HS-5 (cell line): ENCODE data around the gene CYP17A1.
"Not testable (repeated sequence)": the region's sequence is repeated elsewhere in the genome, so short reads cannot be mapped to it uniquely, and the experiment has no call there.

Experiments used
- DNase-seq: peaks from one replicate; pipeline ENCODE4 v3.0.0-alpha.2; 2012; ENCODE audit warnings: low read depth

The CYP17A1 gene

GRCh38 chr10:102834143-102834542 lies 3.1 kb downstream of the CYP17A1 start:
- no peak for DNase-seq

- no peak for DNase-seq
Observed at GRCh38 chr10:102832987-102833386, 4.2 kb downstream of the CYP17A1 start.

GRCh38 chr10:102832248-102832647 lies 5.0 kb downstream of the CYP17A1 start:
- no peak for DNase-seq

- DNase-seq: no peak
Observed at GRCh38 chr10:102831322-102832071, 5.7 kb downstream of the CYP17A1 start.

GRCh38 chr10:102827597-102827975 lies 9.6 kb downstream of the CYP17A1 start:
- DNase-seq: no peak

- no peak for DNase-seq
Observed at GRCh38 chr10:102826148-102826796, 10.9 kb downstream of the CYP17A1 start.

- no peak for DNase-seq
Observed at GRCh38 chr10:102824664-102825063, 12.5 kb downstream of the CYP17A1 start.

GRCh38 chr10:102822222-102822621 lies 15.0 kb downstream of the CYP17A1 start:
- DNase-seq: no peak

- not testable (repeated sequence) for DNase-seq
Observed at GRCh38 chr10:102820008-102820407, 17.2 kb downstream of the CYP17A1 start.

- DNase-seq: no peak
Observed at GRCh38 chr10:102819054-102819453, 18.2 kb downstream of the CYP17A1 start.

- DNase-seq: no peak
Observed at GRCh38 chr10:102817175-102817574, 20.0 kb downstream of the CYP17A1 start.

- DNase-seq: peak; percentile 63
Observed at GRCh38 chr10:102815790-102816549, 21.2 kb downstream of the CYP17A1 start.

- DNase-seq: no peak
Observed at GRCh38 chr10:102814873-102815661, 22.1 kb downstream of the CYP17A1 start.

- no peak for DNase-seq
Observed at GRCh38 chr10:102814453-102814871, 22.8 kb downstream of the CYP17A1 start.

GRCh38 chr10:102813734-102814452 lies 23.3 kb downstream of the CYP17A1 start:
- DNase-seq: no peak

GRCh38 chr10:102813017-102813541 lies 24.1 kb downstream of the CYP17A1 start:
- DNase-seq: no peak

- DNase-seq: no peak
Observed at GRCh38 chr10:102812231-102812876, 24.9 kb downstream of the CYP17A1 start.

- DNase-seq: no peak
Observed at GRCh38 chr10:102811346-102811745, 25.9 kb downstream of the CYP17A1 start.

- DNase-seq: no peak
Observed at GRCh38 chr10:102808380-102808779, 28.8 kb downstream of the CYP17A1 start.

GRCh38 chr10:102804382-102805055 lies 32.7 kb downstream of the CYP17A1 start:
- DNase-seq: no peak
